Mammary epithelial cell (primary cell): ENCODE measurements around the gene TRIM13.

ENCODE experiments used
- EZH2 ChIP-seq: IDR thresholded peaks from 2 replicates; pipeline ENCODE4 v1.6.1; 2012; ENCODE audit warnings: low read length, inconsistent platforms, borderline replicate concordance
- TF ChIP-seq, protein P1 (sequence below), 2 donors: IDR thresholded peaks in 1 of 2; conservative IDR thresholded peaks in 1 of 2; 2 replicates each; pipeline ENCODE4 v1.5.1; 2011 to 2012; ENCODE audit warnings: inconsistent platforms in 2 of 2, low read length in 2 of 2, mild to moderate bottlenecking in 2 of 2, control low read depth in 1 of 2, low read depth in 1 of 2; ENCODE audit not compliant: insufficient read depth in 1 of 2; ENCODE audit errors: extremely low read depth in 1 of 2

DNA sequence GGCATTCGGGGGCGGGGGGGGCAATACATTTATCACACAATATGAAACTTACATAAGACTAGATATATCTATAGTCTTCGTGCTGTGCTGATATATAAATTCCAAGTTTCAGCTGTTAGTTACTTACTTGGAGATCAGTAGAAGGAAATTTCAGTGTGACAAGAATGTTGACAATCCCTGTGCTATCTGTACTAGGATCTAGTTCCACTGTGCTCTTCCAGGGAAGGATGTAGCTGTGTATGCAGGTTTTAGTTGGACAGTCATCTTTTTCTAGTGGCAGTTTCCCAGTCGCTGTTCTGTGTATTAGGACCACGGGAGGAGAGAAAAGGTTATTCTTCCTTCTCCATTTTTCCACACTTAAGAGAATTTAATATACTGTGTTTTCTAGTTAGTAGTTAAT, 3.2 kb upstream of the TRIM13 start:
- TF ChIP-seq, protein P1, sequence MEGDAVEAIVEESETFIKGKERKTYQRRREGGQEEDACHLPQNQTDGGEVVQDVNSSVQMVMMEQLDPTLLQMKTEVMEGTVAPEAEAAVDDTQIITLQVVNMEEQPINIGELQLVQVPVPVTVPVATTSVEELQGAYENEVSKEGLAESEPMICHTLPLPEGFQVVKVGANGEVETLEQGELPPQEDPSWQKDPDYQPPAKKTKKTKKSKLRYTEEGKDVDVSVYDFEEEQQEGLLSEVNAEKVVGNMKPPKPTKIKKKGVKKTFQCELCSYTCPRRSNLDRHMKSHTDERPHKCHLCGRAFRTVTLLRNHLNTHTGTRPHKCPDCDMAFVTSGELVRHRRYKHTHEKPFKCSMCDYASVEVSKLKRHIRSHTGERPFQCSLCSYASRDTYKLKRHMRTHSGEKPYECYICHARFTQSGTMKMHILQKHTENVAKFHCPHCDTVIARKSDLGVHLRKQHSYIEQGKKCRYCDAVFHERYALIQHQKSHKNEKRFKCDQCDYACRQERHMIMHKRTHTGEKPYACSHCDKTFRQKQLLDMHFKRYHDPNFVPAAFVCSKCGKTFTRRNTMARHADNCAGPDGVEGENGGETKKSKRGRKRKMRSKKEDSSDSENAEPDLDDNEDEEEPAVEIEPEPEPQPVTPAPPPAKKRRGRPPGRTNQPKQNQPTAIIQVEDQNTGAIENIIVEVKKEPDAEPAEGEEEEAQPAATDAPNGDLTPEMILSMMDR (conservative IDR thresholded peaks at IDR 0.05 in 1 of 2, IDR thresholded peaks at IDR 0.05 in 1 of 2; ENCODE audit: extremely low read depth in 1 of 2, insufficient read depth in 1 of 2, low read depth in 1 of 2, low read length in 2 of 2): no peak
- no peak for TF ChIP-seq EZH2
